Measurements from ENCODE around the gene GATC. TPM values are rescaled to one million over a fixed set of nuclear protein-coding genes. Genes with fewer than 3 reads are reported as not detected.
A peak's percentile ranks its signal among the peaks of the same experiment; 100 is the strongest.
"Not testable (repeated sequence)": the region's sequence is repeated elsewhere in the genome, so short reads cannot be mapped to it uniquely, and the experiment has no call there.

The GATC gene
- total RNA-seq, 3 donors from 2014 or later (not counting 1 experiment from before 2014, with no cell fraction given), result 16.5 to 22.8 (median 20.5) TPM

- Histone ChIP-seq H3K27me3 (ENCODE audit: control insufficient read depth, insufficient read depth, low read length) (no peaks in the 10 kb centered on the region), H3K4me1 (ENCODE audit: control insufficient read depth, insufficient read depth, low read length) (peaks cover 21% of the 10 kb centered on the region), H3K4me3 (ENCODE audit: low read length) (no peak overlapping the region), H3K27ac (ENCODE audit: low read length) (no peak overlapping the region), H3K9me3 (ENCODE audit: control insufficient read depth, insufficient read depth, low read length) (no peaks in the 10 kb centered on the region), H3K36me3 (ENCODE audit: control insufficient read depth, insufficient read depth, low read length) (peaks cover 18% of the 10 kb centered on the region)
- Mint-ChIP-seq H3K27me3 (ENCODE audit: low read depth in 2 of 2) (no peaks in the 10 kb centered on the region), H3K9me3 (no peaks in the 10 kb centered on the region), H3K4me3 (peak overlapping the region; percentile 99), H3K4me1 (peaks cover 25 to 27% of the 10 kb centered on the region in 2 donors), H3K36me3 (no peaks in the 10 kb centered on the region), H3K27ac (peak overlapping the region in 1 of 2 donors; percentile 95)
- ATAC-seq (no peak), DNase-seq (no peak)
- TF ChIP-seq CTCF (IDR thresholded peaks at IDR 0.05), result no peak
- intact Hi-C loops (cut with micrococcal nuclease), result loop anchor here (2.0 kb wide), 1 partner anchor 87 kb away; the partner anchor contains the start of gene RNF10
- over 99% methylated on average over 4 of the region's 4 CpGs for WGBS (ENCODE audit: insufficient coverage)
Measured at GRCh38 chr12:120447992-120448391, 1.7 kb downstream of the GATC start.

GRCh38 chr12:120452524-120452923 is 6.3 kb downstream of the GATC start:
- H3K27me3 ChIP-seq (ENCODE audit: control insufficient read depth, insufficient read depth, low read length); H3K36me3 Mint-ChIP-seq; ATAC-seq; H3K9me3 ChIP-seq (ENCODE audit: control insufficient read depth, insufficient read depth, low read length); DNase-seq; H3K27ac ChIP-seq (ENCODE audit: low read length); H3K4me3 Mint-ChIP-seq; H3K4me3 ChIP-seq (ENCODE audit: low read length); H3K4me1 ChIP-seq (ENCODE audit: control insufficient read depth, insufficient read depth, low read length); H3K27me3 Mint-ChIP-seq (ENCODE audit: low read depth in 2 of 2); H3K9me3 Mint-ChIP-seq; H3K4me1 Mint-ChIP-seq; H3K27ac Mint-ChIP-seq: not testable (repeated sequence)
- H3K36me3 ChIP-seq (ENCODE audit: control insufficient read depth, insufficient read depth, low read length), result peaks cover 22% of the 10 kb centered on the region
- over 99% methylated on average over 5 of the region's 5 CpGs for WGBS (ENCODE audit: insufficient coverage)
- intact Hi-C loops (cut with micrococcal nuclease), result loop anchor here (5.0 kb wide), 1 partner anchor 45 kb away; the partner anchor contains the start of gene DYNLL1

GRCh38 chr12:120453060-120453750 is 7.0 kb downstream of the GATC start:
- H3K9me3 ChIP-seq (ENCODE audit: control insufficient read depth, insufficient read depth, low read length), result no peaks in the 10 kb centered on the region
- no peak for DNase-seq
- no peak for ATAC-seq
- H3K27ac ChIP-seq (ENCODE audit: low read length), result no peak overlapping the region
- H3K27me3 ChIP-seq (ENCODE audit: control insufficient read depth, insufficient read depth, low read length), result no peaks in the 10 kb centered on the region
- H3K36me3 ChIP-seq (ENCODE audit: control insufficient read depth, insufficient read depth, low read length), result peaks cover 23% of the 10 kb centered on the region
- H3K4me1 ChIP-seq (ENCODE audit: control insufficient read depth, insufficient read depth, low read length), result no peaks in the 10 kb centered on the region
- H3K4me3 ChIP-seq (ENCODE audit: low read length), result no peak overlapping the region
- H3K4me1 Mint-ChIP-seq, result peaks cover 0 to 5% of the 10 kb centered on the region in 2 donors
- intact Hi-C loops (cut with micrococcal nuclease), result loop anchor here (5.0 kb wide), 1 partner anchor 44 kb away; the partner anchor contains the start of gene DYNLL1
- TF ChIP-seq CTCF (IDR thresholded peaks at IDR 0.05), result no peak
- no peaks in the 10 kb centered on the region for H3K27me3 Mint-ChIP-seq (ENCODE audit: low read depth in 2 of 2)
- H3K36me3 Mint-ChIP-seq, result no peaks in the 10 kb centered on the region
- no peak overlapping the region for H3K4me3 Mint-ChIP-seq
- peak overlapping the region in 1 of 2 donors; percentile 16 for H3K27ac Mint-ChIP-seq
- H3K9me3 Mint-ChIP-seq, result no peaks in the 10 kb centered on the region
- whole genome bisulfite sequencing (ENCODE audit: insufficient coverage), result 98% methylated on average over 3 of the region's 3 CpGs

GRCh38 chr12:120453977-120454376 is 7.7 kb downstream of the GATC start:
- intact Hi-C loops (cut with micrococcal nuclease), result loop anchor here (5.0 kb wide), 1 partner anchor 43 kb away; the partner anchor contains the start of gene DYNLL1
- Histone ChIP-seq H3K4me3 (ENCODE audit: low read length) (no peak overlapping the region), H3K27ac (ENCODE audit: low read length) (no peak overlapping the region), H3K27me3 (ENCODE audit: control insufficient read depth, insufficient read depth, low read length) (no peaks in the 10 kb centered on the region), H3K9me3 (ENCODE audit: control insufficient read depth, insufficient read depth, low read length) (no peaks in the 10 kb centered on the region), H3K4me1 (ENCODE audit: control insufficient read depth, insufficient read depth, low read length) (no peaks in the 10 kb centered on the region), H3K36me3 (ENCODE audit: control insufficient read depth, insufficient read depth, low read length) (peaks cover 29% of the 10 kb centered on the region)
- Mint-ChIP-seq H3K4me3 (no peak overlapping the region), H3K36me3 (no peaks in the 10 kb centered on the region), H3K4me1 (peaks cover 0 to 5% of the 10 kb centered on the region in 2 donors), H3K27ac (peak overlapping the region; percentile 16 to 29), H3K27me3 (ENCODE audit: low read depth in 2 of 2) (no peaks in the 10 kb centered on the region), H3K9me3 (no peaks in the 10 kb centered on the region)
- DNase-seq (peak in 1 of 2 donors; percentile 64), ATAC-seq (peak; percentile 79 to 96 (median 93))
- WGBS (ENCODE audit: insufficient coverage), result 87% methylated on average over 4 of the region's 4 CpGs
- peak; percentile 70 for TF ChIP-seq CTCF (IDR thresholded peaks at IDR 0.05)
